Sigmoid colon (tissue), 7 donors: ENCODE results near the gene XRCC6. TPM values are rescaled to one million over a fixed set of nuclear protein-coding genes. Genes with fewer than 3 reads are reported as not detected.

ENCODE experiments used
- DNase-seq: peaks from one replicate; pipeline ENCODE4 v3.0.0-alpha.2; 2019
- H3K27ac ChIP-seq, 4 donors: fragments of 200-600 bp; sonication (generic); one replicate each; pipeline ENCODE4 v1.5.1; 2016 to 2019; ENCODE audit warnings: mild to moderate bottlenecking in 1 of 4
- H3K27me3 ChIP-seq, 3 donors: fragments of 200-600 bp; sonication (generic); one replicate each; pipeline ENCODE4 v1.5.1; 2019; ENCODE audit warnings: mild to moderate bottlenecking in 1 of 3
- H3K36me3 ChIP-seq, 4 donors: fragments of 200-600 bp; sonication (generic); one replicate each; pipeline ENCODE4 v1.5.1; 2016 to 2019
- H3K4me1 ChIP-seq, 4 donors: fragments of 200-600 bp; sonication (generic); one replicate each; pipeline ENCODE4 v1.5.1; 2017 to 2019
- H3K4me3 ChIP-seq, 4 donors: fragments of 200-600 bp; sonication (generic); one replicate each; pipeline ENCODE4 v1.5.1; 2017 to 2019; ENCODE audit warnings: mild to moderate bottlenecking in 2 of 4, moderate library complexity in 1 of 4
- H3K9me3 ChIP-seq, 4 donors: fragments of 200-600 bp in 3 of 4; sonication (generic) in 3 of 4; one replicate each; pipeline versions ENCODE4 v1.5.1 to v1.6.1; 2013 to 2019
- EP300 ChIP-seq, 4 donors: sonication (generic); formaldehyde crosslinking; IDR thresholded peaks; one replicate each; pipeline ENCODE4 v1.6.1; 2017; ENCODE audit warnings: antibody characterized with exemption in 4 of 4
- POLR2A ChIP-seq, 2 donors: fragments of 450-650 bp; IDR thresholded peaks; one replicate each; pipeline ENCODE4 v1.6.1; 2016; ENCODE audit warnings: antibody characterized with exemption in 2 of 2, mild to moderate bottlenecking in 2 of 2, moderate library complexity in 2 of 2
- POLR2AphosphoS5 ChIP-seq, 4 donors: sonication (generic); formaldehyde crosslinking; IDR thresholded peaks; one replicate each; pipeline ENCODE4 v1.6.1; 2017; ENCODE audit warnings: antibody characterized with exemption in 4 of 4
- WGBS, 2 donors: extraction: QIAGEN DNeasy Blood & Tissue Kit; methylation state at CpG; one replicate each; pipeline ENCODE4 v1.1.7; 2013; 5-methylcytosine and 5-hydroxymethylcytosine counted together
- intact Hi-C: fragments of 100-400 bp; cut with DNase I; formaldehyde crosslinking; loops from one replicate; pipeline ENCODE4 v1.15.1; 2023
- polyA plus RNA-seq, 3 donors: library from polyadenylated mRNA; stranded (reverse); fragments of 200-250 nt; gene quantifications; one replicate each; pipeline ENCODE4 v1.2.3, GENCODE V29; 2013
- small RNA-seq, 3 donors: library from RNA; depleted of rRNA; stranded (forward); fragments of <200 nt; gene quantifications; one replicate each; pipeline ENCODE3, GENCODE V24; 2016
- total RNA-seq, 4 donors: library from RNA; depleted of rRNA; stranded (reverse); fragments of >200 nt; gene quantifications; one replicate each; pipeline ENCODE4 v1.1.0, GENCODE V29; 2016
- TF ChIP-seq, protein P1 (sequence below), 4 experiments: fragments of 450-650 bp in 3 of 4; fragments of 200-600 bp in 1 of 4; IDR thresholded peaks; one replicate each; pipeline ENCODE4 v1.5.1; 2016 to 2019; ENCODE audit warnings: antibody characterized with exemption in 4 of 4, mild to moderate bottlenecking in 3 of 4, moderate library complexity in 2 of 4
- donor health status: healthy with polysubstance abuse.
- donor health status: Bipolar disorder and iron deficiency.
- donor health status: healthy.

Gene XRCC6
- total and polyA plus RNA-seq, 7 donors: 141 to 220 (median 190) TPM

DNA sequence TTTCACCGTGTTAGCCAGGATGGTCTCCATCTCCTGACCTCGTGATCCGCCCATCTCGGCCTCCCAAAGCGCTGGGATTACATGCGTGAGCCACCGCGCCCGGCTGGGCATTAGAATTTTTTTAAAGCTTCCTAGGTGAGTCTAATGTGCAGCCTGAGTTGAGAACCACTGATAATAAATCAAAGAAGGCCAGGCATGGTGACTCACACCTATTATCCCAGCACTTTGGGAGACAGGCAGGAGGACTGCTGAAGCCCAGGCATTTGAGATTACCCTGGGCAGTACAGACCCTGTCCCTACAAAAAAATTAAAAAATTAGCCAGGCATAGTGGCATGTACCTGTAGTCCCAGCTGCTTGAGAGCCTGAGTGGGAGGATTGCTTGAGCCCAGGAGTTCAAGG, 91.9 kb downstream of the XRCC6 start:
- no peaks in the 10 kb centered on the region for H3K4me1 ChIP-seq
- H3K27ac ChIP-seq: no peak overlapping the region
- no peak overlapping the region for H3K4me3 ChIP-seq
- intact Hi-C loops: no loop called here
- H3K9me3 ChIP-seq: no peaks in the 10 kb centered on the region
- no peak for DNase-seq
- TF ChIP-seq EP300 (IDR thresholded peaks at IDR 0.05) (no peak), POLR2AphosphoS5 (IDR thresholded peaks at IDR 0.05) (no peak), POLR2A (IDR thresholded peaks at IDR 0.05) (no peak)
- TF ChIP-seq, protein P1, sequence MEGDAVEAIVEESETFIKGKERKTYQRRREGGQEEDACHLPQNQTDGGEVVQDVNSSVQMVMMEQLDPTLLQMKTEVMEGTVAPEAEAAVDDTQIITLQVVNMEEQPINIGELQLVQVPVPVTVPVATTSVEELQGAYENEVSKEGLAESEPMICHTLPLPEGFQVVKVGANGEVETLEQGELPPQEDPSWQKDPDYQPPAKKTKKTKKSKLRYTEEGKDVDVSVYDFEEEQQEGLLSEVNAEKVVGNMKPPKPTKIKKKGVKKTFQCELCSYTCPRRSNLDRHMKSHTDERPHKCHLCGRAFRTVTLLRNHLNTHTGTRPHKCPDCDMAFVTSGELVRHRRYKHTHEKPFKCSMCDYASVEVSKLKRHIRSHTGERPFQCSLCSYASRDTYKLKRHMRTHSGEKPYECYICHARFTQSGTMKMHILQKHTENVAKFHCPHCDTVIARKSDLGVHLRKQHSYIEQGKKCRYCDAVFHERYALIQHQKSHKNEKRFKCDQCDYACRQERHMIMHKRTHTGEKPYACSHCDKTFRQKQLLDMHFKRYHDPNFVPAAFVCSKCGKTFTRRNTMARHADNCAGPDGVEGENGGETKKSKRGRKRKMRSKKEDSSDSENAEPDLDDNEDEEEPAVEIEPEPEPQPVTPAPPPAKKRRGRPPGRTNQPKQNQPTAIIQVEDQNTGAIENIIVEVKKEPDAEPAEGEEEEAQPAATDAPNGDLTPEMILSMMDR (IDR thresholded peaks at IDR 0.05): no peak
- H3K36me3 ChIP-seq: no peaks in the 10 kb centered on the region
- 89 to 95% methylated on average over 9 of the region's 9 CpGs for WGBS, 2 donors
- H3K27me3 ChIP-seq: no peaks in the 10 kb centered on the region

Small RNA genes lying within 50 kb of the gene (small RNA-seq; reads per million reads assigned to genes)
- gene HMGN2P10 (0 reads per million in 3 donors), gene RF00019 (0 reads per million in 3 donors), gene RNU6-476P (0 reads per million in 3 donors)

Other genes starting within 250 kb of the XRCC6 start
- 10 to 100 TPM; 21.3 to 30.3 (median 24.8) TPM for gene TEF, start 239.4 kb upstream of the XRCC6 start, total RNA-seq
- gene TEF, start 239.4 kb upstream of the XRCC6 start, polyA plus RNA-seq: 10 to 100 TPM; 12.6 to 14.8 (median 14.4) TPM
- gene TOB2, start 174.5 kb upstream of the XRCC6 start, total RNA-seq: 10 to 100 TPM; 23.2 to 38.2 (median 31.8) TPM
- gene TOB2, start 174.5 kb upstream of the XRCC6 start, polyA plus RNA-seq: 10 to 100 TPM; 13.2 to 31.9 (median 15.0) TPM
- 10 to 100 TPM; 31.9 to 54.2 (median 44.4) TPM for gene PHF5A, start 152.6 kb upstream of the XRCC6 start, total RNA-seq
- gene PHF5A, start 152.6 kb upstream of the XRCC6 start, polyA plus RNA-seq: 10 to 100 TPM; 49.2 to 59.6 (median 59.6) TPM
- 10 to 100 TPM; 67.3 to 90.3 (median 83.0) TPM for gene ACO2, start 152.2 kb upstream of the XRCC6 start, total RNA-seq
- gene ACO2, start 152.2 kb upstream of the XRCC6 start, polyA plus RNA-seq: 100 to 1,000 TPM; 106 to 157 (median 127) TPM
- 10 to 100 TPM; 10.3 to 14.4 (median 12.2) TPM for gene POLR3H, start 76.8 kb upstream of the XRCC6 start, total RNA-seq
- gene POLR3H, start 76.8 kb upstream of the XRCC6 start, polyA plus RNA-seq: 10 to 100 TPM in 1 of 3 donors, 1 to 10 TPM in 2; 4.6 to 19.7 (median 7.2) TPM
- 10 to 100 TPM in 2 of 4 donors, 1 to 10 TPM in 2; 6.4 to 19.9 (median 10.6) TPM for gene CSDC2, start 60.3 kb upstream of the XRCC6 start, total RNA-seq
- 1 to 10 TPM in 1 of 3 donors, under 1 TPM in 2; 0.46 to 1.2 (median 0.60) TPM for gene CSDC2, start 60.3 kb upstream of the XRCC6 start, polyA plus RNA-seq
- gene PMM1, start 31.5 kb upstream of the XRCC6 start, total RNA-seq: 10 to 100 TPM; 35.0 to 58.9 (median 43.6) TPM
- gene PMM1, start 31.5 kb upstream of the XRCC6 start, polyA plus RNA-seq: 100 to 1,000 TPM in 1 of 3 donors, 10 to 100 TPM in 2; 52.4 to 102 (median 67.3) TPM
- 10 to 100 TPM; 11.0 to 29.1 (median 16.9) TPM for gene DESI1, start 252 bp upstream of the XRCC6 start, total RNA-seq
- gene DESI1, start 252 bp upstream of the XRCC6 start, polyA plus RNA-seq: 10 to 100 TPM; 10.2 to 19.2 (median 12.5) TPM
- 100 to 1,000 TPM in 2 of 4 donors, 10 to 100 TPM in 2; 69.8 to 121 (median 99.0) TPM for gene SNU13, start 67.6 kb downstream of the XRCC6 start, total RNA-seq
- 100 to 1,000 TPM; 103 to 146 (median 125) TPM for gene SNU13, start 67.6 kb downstream of the XRCC6 start, polyA plus RNA-seq
- gene MEI1, start 78.2 kb downstream of the XRCC6 start, total RNA-seq: 1 to 10 TPM in 1 of 4 donors, under 1 TPM in 1, not detected in 2; 0.54 to 1.2 TPM
- gene MEI1, start 78.2 kb downstream of the XRCC6 start, polyA plus RNA-seq: 1 to 10 TPM in 2 of 3 donors, under 1 TPM in 1; 0.60 to 6.4 (median 1.4) TPM
- gene CCDC134, start 179.4 kb downstream of the XRCC6 start, total RNA-seq: 1 to 10 TPM; 4.5 to 8.6 (median 7.9) TPM
- gene CCDC134, start 179.4 kb downstream of the XRCC6 start, polyA plus RNA-seq: 1 to 10 TPM in 2 of 3 donors, under 1 TPM in 1; 0.60 to 6.1 (median 3.0) TPM
- 10 to 100 TPM; 25.2 to 51.0 (median 33.4) TPM for gene SREBF2, start 211.8 kb downstream of the XRCC6 start, total RNA-seq
- 100 to 1,000 TPM in 1 of 3 donors, 10 to 100 TPM in 2; 13.8 to 132 (median 15.3) TPM for gene SREBF2, start 211.8 kb downstream of the XRCC6 start, polyA plus RNA-seq